ENCODE results near the gene KCNJ6.

The KCNJ6 gene

DNA sequence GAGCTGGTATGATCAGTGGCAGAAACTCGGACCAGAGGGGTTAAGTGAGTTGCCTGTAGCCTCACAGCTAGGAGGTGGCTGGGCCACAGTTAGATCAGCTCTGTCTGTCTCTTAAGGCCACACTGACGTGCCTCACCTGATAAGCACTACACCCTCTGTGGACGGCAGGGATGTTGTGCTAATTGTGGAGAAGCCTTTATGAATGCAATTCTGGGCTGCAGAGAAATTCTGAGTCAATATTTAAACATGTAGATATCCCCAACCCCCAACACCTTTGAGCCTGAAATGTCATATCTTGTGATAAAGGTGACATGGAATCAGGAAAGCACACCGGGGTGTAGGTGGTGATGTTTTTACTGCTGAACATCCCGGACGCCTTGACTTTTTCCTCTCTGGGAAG lies 88.3 kb downstream of the KCNJ6 start:
- in situ Hi-C loops (cut with HindIII; ENCODE audit: low sequenced_read_pairs): no loop called here

DNA sequence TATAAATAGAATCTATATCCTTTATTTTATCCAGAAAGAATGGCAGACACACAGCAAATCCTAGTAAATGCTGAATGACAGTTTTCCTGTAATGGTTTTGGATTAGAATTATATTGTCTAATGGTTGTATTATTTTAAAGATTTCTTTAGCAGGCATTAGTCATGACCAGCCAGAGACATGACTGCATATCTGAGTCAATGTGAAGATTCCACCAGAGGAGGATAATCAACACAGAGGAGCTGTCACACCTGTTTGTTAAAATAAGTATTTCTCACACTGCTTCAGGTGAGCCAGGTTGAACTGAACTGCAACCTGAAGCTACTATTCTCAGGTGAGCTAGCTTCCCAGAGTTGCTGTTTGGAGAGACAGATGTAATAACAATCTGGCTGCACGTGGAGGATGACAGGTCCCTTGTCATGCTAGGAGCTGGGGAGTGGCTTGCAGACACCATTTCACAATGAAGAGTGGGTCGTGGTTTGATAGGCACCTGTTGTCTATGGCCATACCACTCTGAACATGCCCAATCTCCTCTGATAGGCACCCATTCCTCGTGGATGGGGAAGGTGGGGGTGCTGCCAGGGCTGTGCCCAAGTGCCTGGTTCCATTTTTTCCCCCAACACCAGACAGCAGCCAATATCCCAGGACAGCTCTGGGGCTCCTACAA lies 94.3 kb downstream of the KCNJ6 start:
- in situ Hi-C loops (cut with HindIII; ENCODE audit: low sequenced_read_pairs): no loop called here

DNA sequence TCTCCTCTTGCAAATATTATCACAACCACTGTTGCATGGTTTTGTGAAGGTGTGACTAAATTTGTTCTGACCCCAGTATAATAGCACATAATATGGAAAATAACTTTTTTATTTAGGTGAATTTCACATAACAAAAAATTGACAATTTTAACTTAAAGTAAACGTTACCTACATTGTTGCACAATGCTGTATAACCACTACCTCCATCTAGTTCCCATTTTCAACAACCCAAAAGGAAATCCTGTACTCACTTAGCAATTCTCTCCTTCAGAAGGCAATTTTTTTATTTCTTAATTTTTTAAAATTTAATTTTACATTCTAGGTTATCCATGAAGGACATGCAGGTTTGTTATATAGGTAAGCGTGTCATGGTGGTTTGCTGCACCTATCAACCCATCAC lies 95.2 kb downstream of the KCNJ6 start:
- in situ Hi-C loops (cut with HindIII; ENCODE audit: low sequenced_read_pairs): no loop called here

DNA sequence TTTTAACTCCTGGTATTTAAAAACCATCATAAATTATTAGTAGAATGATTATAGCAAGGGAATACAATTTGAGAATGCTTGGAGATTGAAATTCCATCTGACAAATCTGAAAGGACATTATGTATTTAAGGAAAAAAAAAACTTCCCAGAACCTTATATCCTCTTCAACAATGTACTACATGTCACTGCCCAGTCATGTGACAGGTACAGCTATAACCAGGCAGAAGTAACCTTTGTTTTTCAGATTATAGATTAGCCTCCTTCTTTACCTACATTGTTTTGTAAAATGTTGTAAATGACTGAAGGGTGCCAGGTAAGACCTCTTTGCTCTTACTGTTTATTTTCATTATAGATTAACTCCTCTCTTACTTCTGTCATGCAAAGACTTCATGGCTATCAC lies 96.9 kb downstream of the KCNJ6 start:
- in situ Hi-C loops (cut with HindIII; ENCODE audit: low sequenced_read_pairs): no loop called here

DNA sequence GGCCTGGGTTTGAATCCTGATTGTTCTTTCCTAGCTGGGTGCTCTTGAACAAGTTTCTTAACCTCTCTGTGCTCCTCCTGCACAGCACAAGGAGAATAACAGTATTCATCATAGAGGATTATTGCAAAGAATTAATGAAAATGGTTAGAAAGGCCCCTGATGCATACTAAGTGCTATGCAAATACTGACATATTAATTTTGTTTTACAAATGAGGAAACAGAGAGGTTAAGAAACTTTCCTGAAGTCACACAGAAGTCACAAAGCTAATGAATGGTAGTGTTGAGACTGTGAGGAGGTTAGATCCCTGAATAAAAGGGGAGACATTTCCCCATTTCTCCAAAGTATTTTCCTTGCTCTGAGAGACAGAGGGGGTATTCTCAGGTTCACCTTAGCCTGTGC lies 99.0 kb downstream of the KCNJ6 start:
- in situ Hi-C loops (cut with HindIII; ENCODE audit: low sequenced_read_pairs): no loop called here

DNA sequence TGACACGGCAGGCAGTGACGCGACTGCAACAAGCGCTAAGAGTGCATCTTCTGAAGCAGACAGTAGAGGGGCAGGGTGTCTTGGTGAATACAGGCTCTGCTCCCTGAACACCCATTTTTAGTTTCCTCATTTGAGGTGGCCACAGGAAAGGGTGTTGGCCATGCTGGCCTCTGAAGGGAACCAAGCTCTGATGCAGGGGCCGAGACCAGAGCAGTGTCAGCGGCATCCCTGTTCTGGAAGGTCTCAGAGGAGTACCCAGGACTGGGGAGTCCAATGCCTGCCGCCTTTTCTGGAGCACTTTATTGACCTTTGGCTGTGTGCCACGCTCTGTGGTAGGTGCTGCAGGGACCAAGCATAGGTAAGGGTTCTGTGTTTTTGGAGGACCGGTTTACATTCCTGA lies 100.4 kb downstream of the KCNJ6 start:
- in situ Hi-C loops (cut with HindIII; ENCODE audit: low sequenced_read_pairs): no loop called here

- in situ Hi-C loops (cut with HindIII; ENCODE audit: low sequenced_read_pairs): no loop called here
These were observed 104.5 kb downstream of the KCNJ6 start for GRCh38 chr21:37811711-37812110.

- in situ Hi-C loops (cut with HindIII; ENCODE audit: low sequenced_read_pairs): no loop called here
These were observed 108.0 kb downstream of the KCNJ6 start for GRCh38 chr21:37808261-37808660.

GRCh38 chr21:37805266-37805665 lies 111.0 kb downstream of the KCNJ6 start:
- in situ Hi-C loops (cut with HindIII; ENCODE audit: low sequenced_read_pairs): no loop called here

- in situ Hi-C loops (cut with HindIII; ENCODE audit: low sequenced_read_pairs): no loop called here
These were observed 112.3 kb downstream of the KCNJ6 start for GRCh38 chr21:37804001-37804400.

GRCh38 chr21:37803101-37803651 lies 113.1 kb downstream of the KCNJ6 start:
- in situ Hi-C loops (cut with HindIII; ENCODE audit: low sequenced_read_pairs): no loop called here

DNA sequence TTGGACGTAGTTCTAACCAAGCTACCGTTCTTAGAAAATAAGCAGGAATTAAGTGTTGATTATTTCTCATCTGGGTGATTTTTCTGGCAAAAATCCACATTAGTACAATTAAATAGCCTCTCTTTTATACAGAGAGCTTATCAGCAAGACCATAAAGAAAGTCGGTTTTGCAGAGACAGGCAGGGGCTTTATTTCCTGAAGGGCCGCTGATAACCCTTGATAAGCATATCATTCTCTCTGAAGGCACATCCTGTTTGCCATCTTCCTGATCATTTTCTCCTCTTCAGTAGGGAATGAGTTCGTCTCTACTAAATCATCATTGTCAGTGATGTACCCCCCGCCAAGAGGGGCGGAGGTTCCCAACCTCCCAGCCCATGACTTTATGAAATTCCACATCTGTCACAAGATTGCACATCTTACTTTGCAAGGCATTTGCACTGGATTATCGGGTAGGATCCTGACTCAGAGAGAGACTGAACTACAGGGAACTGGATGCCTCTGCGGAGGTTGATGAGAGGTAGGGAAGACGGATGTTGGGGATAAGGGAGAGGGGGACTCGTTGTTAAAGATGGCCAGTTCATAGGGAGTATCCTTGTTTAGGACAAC lies 115.7 kb downstream of the KCNJ6 start:
- in situ Hi-C loops (cut with HindIII; ENCODE audit: low sequenced_read_pairs): no loop called here

DNA sequence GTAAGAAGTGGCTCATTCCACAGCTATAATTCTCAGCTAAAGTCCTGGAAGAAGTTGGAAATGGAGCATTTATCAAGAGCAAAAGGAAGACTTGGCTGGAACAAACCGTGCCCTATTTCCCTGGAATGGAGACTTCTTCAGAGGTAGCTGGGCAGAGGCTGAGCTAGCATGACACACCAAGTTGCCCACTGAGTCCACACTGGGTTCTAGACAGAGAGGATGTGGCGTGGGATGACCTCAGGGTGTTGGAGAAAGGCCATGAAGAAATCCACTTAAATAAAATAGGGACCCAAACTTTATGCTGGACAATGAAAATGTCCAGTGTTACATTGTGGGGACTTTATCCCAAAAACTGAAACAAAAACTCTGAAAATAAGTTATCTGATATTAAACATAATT lies 116.2 kb downstream of the KCNJ6 start:
- in situ Hi-C loops (cut with HindIII; ENCODE audit: low sequenced_read_pairs): no loop called here

DNA sequence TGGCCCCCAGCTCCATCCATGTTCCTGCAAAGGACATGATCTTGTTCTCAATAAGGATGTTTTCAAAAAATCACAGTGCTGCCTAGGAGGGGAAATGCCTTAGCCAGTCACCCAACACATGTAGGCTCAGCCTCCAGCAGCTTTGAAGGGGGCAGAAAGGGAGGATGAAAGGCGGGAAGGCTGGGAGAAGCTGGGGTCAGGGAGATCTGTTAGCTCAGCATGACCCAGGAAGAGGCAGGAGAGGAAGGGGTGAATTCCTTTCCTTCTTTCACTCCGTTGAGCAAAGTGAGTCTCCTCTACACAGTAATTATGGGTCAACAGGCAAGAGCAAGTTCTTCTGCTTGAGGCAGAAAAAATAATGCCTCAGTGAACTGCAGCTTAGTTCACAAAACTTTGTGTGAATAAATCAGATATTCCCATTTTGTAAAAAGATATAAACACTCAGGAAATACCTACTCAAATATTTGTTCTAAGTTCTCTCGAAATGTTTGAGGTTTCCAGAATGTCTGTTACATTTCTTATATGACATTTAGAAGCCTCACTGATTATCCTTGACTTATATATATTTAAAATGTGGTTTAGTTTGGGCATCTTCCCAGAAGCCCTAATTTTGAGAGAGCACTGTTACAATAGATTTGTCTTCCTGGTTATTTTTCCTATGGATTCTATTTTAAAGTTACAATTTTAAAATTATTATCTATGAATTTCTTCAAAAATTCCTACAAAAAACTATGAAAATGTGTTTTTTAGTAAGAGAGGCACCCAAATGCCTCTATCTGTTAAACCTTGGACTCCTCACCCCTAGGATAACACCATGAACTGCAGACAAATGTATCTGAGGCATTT lies 116.8 kb downstream of the KCNJ6 start:
- in situ Hi-C loops (cut with HindIII; ENCODE audit: low sequenced_read_pairs): no loop called here

DNA sequence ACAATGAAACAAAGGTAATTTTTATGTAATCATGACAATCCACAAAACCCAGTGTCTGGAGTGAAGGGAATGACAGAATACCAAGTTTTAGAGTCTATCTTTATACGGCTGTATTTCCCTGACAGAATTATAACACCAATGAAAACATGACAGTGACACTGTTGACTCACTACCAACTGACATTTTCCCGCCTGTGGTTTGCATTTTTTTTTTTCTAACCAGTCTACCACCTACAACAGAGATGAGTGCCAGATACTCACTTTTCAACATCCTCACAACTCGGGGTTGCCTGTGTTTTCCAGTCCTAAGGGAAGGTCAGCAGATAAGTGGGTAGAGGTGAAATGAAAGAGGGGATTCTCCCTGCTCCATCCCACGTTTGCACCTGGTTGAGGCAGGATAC lies 118.9 kb downstream of the KCNJ6 start:
- in situ Hi-C loops (cut with HindIII; ENCODE audit: low sequenced_read_pairs): no loop called here

GRCh38 chr21:37796011-37796410 lies 120.2 kb downstream of the KCNJ6 start:
- in situ Hi-C loops (cut with HindIII; ENCODE audit: low sequenced_read_pairs): no loop called here

GRCh38 chr21:37793660-37794059 lies 122.6 kb downstream of the KCNJ6 start:
- in situ Hi-C loops (cut with HindIII; ENCODE audit: low sequenced_read_pairs): no loop called here

GRCh38 chr21:37792046-37792445 lies 124.2 kb downstream of the KCNJ6 start:
- in situ Hi-C loops (cut with HindIII; ENCODE audit: low sequenced_read_pairs): no loop called here

DNA sequence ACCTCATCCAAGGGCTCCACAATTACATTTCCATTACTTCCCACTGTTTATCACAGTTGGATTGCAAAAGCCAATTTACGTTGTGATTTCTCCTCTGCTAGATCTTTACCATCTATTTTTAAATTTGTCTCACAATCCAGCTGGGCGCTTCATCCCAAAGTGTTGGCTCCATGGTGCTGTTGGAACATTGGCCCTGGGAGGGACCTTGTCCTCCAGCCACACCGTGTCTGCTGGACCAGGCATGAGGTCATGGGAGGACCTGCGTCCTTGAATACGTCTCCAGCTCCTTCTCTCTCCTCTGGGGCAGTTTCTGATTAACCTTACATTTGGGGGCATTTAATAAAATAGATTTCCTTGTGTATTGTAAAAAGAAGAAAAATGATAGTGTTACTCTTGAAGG lies 125.4 kb downstream of the KCNJ6 start:
- in situ Hi-C loops (cut with HindIII; ENCODE audit: low sequenced_read_pairs): no loop called here

DNA sequence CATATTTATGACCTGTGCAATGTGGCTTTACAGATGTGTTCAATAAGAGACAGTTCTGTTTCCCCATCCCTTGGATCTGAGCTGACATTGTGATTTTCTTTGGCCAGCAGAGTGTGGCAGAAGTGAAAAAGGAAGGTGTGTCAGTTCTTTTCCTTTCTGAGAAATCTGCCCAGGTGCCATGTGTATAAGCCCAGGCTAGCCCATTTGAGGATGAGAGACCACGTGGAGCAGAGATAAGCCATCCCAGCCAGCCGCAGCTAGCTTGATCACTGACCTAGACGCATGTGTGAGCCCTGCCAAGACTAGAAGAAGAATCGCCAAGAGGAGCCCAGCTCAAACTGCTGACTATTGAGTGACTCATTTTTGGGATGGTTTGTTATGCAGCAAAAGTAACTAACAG lies 127.8 kb downstream of the KCNJ6 start:
- in situ Hi-C loops (cut with HindIII; ENCODE audit: low sequenced_read_pairs): no loop called here

DNA sequence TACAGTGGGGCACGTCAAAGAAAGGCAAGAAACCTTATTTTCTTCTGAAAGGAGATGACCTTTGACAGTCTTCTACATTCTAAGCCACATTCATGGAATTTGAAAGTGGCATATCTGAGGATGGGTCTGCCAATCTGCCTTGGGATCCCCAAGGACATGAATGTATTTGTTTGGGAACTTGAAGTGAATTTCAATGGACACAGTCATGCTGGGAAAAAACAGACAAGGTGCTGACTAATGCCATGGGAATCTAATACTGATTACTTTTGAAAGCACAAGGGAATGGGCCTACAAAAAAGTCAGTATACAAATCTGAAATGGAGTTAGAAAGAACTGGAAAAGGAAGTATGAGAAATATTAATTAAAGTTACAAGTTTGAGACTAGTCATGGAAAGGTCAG lies 128.8 kb downstream of the KCNJ6 start:
- in situ Hi-C loops (cut with HindIII; ENCODE audit: low sequenced_read_pairs): no loop called here

Measured in DLD1 (cell line).